GM21529 (cell line): ENCODE measurements around the gene RANBP10.
A peak's percentile ranks its signal among the peaks of the same experiment; 100 is the strongest.
"Not testable (repeated sequence)": the region's sequence is repeated elsewhere in the genome, so short reads cannot be mapped to it uniquely, and the experiment has no call there.

Experiments used
- ATAC-seq: cut with Tn5 transposase; IDR thresholded peaks from one replicate; pipeline ENCODE4 v1.9.1; 2021; ENCODE audit not compliant: unreplicated experiment

Gene RANBP10

DNA sequence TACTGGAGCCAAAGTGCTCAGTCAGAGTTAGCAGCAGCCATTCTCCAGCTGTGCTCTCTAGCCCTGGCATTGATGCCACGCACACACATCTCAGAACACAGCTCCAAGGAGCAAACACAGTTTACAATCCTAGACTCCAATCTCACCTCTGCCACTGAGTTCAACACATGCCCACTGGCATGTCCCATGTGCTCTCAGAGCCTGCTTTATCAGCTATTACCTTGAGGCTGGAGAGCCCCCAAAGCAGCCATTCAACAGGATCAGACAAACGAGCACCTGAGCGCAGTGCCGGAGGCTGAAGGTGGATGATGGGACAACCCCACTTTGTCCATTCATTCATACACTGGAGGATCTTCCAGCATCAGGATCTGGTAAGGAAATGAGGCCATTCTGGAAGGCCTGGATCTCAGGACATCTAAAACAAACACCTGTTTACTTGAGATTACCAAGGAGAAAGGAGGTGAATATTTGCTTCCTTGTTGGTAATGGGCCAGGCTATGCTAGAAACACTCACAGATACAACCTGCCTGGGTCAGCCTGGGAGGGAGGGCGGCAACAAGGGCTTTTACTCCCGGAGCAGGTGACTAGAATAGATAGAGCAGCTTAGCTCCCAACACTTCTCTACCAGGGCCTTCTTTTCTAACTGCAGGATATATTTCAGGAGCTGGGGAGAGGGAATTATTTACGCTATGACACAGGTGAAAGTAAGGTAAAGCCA lies 25.4 kb downstream of the RANBP10 start:
- ATAC-seq = no peak

DNA sequence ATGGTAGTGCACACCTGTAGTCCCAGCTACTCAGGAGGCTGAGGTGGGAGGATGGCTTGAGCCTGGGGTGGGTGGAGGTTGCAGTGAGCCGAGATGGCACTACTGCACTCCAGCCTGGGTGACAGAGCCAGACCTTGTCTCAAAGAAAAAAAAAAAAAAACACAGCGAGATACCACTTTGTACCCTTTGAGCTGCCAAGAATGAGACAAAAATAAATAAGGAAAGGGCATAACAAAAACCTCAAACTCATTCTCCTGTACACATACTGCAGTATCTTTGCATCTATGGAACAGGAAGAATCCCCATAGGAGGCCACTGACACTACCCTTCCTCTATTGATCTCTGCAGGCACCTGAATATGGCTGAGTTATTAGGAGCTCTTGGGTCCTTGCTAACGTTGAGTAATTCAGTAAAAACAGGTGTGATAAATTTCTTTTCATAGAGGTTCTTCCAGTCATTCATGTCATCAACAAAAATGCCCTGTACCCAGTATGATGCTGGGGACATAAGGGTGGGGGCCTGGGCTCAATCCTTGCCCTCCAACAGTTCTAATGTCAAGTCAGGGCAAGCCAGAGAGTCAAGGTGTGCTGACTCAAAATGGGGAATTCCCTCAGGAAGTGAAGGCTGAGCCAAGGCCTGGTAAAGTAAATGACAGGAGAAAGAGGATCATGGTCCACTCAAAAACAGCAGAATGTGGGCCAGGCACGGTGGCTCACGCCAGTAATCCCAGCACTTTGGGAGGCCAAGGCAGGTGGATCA lies 26.9 kb downstream of the RANBP10 start:
- no peak for ATAC-seq

DNA sequence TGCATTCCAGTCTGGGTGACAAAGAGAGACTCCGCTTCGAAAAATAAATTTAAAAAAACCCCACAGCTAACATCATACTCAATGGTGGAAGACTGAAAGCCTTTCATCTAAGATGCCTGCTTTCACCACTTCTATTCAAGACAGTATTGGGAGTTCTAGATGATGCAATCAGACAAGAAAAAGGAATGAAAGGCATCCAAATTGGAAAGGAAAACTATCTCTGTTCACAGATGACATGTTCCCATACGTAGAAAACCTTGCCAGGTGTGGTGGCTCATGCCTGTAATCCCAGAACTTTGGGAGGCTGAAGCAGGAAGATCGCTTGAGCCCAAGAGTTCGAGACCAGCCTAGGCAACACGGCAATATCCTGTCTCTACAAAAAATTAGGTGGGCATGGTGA lies 31.1 kb downstream of the RANBP10 start:
- no peak for ATAC-seq

DNA sequence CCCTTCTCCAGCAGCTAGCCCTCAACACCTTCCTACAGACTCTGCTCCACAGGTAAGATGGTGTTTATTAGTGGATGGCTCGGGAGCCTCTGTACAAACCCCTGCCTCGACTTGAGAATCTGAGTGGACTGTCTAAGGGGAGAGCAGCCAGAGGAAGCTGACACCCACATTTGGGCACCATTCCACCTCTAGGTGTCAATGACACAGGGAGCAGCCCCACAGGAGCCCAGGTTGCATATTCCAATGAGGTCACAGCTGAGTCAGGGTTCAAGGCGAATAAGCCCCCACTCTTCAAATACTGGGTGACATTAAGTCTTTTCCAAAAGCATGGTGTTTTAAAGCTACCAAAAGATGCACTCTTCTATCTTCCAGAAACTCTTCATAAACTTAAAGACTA lies 31.9 kb downstream of the RANBP10 start:
- ATAC-seq = no peak

DNA sequence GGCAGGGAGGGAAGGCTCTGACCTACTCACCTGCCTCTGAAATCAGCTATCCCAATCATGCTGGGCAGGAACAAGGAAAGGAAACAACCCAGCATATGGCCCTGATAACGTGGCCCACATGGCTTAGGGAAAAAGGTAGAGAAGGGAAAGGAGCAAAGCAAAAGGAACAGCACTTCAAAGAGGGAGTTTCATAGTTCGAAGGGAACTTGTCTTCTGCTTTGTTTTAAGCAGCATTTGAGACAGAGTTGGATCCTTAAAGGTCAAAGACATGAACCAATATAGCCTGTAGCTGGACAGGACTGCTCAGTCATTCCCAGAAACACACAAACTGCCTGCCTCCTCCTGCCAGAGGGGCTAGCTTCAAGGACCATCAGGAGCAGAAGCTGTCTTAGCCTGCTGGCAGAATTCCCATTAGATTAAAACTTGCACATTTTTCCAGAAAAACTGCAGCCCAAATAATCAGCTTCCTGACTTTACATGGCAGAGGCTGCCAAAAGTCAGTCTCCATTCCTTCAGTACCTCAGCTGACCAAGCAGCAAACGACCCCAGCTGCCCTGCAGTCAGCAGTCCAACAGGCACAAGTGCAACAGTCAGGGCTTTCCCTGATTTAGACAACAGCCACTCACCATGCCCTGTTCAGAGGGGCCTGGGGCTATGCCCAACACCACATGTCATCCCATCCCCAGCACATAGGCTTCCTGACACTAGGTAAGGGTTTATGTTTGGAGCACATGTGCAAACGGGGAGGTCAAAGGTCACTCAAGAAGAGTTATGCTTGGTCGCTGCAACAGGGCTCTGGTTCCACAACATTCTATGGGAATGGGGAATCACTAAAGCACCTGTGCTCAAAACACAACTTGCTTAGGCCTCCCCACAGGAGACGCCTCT lies 32.5 kb downstream of the RANBP10 start:
- ATAC-seq = no peak

DNA sequence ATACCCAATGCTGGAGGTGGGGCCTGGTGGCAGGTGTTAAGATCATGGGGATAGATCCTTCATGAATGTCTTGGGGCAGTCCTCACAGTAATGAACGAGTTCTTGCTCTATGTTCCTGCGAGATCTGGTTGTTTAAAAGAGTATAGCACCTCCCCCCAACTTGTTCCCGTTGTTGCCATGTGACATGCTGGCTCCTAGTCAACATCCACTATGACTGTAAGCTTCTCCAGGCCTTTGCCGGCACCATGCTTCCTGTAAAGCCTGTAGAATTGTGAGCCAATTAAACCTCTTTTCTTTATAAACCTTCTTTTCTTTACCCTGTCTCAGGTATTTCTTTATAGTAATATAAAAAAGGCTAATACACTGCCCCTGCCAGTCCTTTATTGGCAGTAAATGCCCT lies 33.3 kb downstream of the RANBP10 start:
- no peak for ATAC-seq

DNA sequence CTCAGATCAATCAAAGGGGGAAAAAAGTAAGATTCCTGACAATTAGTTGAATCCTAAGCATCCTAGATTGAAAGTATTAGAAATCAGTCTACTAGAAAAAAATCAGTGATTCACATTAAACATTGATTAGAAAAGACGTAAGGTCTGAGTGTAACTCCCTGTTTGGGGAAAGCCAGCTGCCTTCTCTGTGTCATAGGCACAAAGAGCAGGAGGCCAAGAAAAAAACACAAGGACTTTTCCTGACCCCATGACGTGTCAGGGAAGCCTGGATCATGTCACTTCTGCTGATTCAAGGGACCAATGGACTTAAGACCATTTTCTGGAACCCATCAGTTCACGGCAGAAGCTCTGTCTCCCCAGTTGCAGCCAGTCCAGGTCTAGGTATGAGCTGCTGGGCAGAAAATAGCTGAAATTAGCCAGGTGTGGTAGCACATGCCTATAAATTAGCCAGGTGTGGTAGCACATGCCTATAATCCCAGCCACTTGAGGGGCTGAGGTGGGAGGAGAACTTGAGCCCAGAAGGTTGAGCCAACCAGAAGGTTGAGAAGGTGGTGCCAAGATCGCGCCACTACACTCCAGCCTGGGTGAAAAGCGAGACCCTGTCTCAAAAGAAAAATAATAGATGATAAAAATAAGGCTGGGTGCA lies 35.9 kb downstream of the RANBP10 start:
- ATAC-seq = no peak

DNA sequence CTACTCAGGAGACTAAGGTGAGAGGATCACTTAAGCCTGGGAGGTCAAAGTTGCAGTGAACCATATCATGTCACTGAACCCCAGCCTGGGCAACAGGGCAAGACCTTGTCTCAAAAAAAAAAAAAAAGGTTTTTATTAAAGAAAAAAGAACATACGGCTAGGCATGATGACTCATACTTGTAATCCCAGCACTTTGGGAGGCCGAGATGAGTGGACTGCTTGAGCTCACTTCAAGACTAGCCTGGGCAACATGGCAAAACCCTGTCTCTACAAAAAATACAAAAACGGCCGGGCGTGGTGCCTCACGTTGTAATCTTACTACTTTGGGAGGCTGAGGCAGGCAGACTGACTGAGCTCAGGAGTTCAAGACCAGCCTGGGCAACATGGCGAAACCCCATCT lies 38.4 kb downstream of the RANBP10 start:
- ATAC-seq = no peak

DNA sequence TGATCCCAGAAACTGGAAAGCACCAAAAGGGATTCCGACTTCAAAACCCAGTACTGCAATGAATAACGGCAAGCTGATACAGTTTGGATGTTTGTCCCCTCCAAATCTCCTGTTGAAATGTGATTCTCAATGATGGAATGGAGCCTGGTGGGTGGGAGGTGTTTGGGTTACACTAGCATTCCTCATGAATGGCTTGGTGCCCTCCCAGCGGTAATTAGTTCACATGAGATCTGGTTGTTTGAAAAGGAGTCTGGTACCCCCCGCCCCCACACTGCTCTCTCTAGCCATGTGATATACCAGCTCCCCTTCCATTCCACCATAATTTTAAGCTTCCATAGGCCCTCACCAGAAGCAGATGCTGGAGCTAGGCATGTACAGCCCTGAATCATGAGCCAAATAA lies 40.1 kb downstream of the RANBP10 start:
- ATAC-seq = no peak

DNA sequence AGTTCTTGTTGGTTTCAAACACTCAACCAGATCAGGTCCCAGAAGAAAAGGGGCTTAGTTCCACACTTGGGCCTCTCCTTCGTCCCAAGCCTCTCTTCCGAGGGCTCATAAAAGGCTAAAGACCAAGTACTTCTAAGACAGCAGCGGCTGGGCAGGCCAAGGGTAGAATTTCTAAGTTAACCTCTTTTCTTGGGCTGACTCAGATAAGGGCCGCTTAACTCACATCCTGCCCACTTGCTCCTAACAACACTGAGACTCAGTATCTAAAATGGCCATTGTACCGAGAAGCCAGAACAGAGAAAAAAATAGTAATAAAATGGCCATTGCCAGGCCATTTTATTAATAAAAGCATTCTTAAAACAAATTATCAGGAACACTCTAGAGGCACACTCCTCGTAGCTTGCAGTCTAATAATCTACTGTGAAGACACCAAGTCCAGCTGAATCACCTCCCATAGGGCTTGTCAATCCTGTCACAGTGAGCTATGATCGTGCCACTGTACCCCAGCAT lies 42.1 kb downstream of the RANBP10 start:
- ATAC-seq = no peak

DNA sequence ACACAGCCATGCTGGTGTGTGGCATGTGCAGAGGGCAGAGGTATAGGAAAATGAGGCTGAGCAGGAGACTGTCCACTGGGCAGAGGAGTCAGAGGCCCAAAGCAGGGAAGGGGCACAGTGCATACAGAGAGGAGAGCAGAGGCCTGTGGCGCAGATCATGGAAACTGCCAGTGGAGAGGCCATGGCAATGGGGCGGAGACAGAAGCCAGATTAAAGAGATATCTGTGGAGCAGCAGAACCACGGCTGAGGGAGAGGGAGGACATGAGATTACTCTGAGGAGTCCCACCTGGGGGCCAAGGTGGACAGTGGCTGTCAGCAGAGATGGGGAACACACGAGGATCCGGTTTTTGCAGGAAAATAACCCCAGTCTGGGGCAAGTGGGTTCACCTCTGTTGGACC lies 43.3 kb downstream of the RANBP10 start:
- ATAC-seq = no peak

DNA sequence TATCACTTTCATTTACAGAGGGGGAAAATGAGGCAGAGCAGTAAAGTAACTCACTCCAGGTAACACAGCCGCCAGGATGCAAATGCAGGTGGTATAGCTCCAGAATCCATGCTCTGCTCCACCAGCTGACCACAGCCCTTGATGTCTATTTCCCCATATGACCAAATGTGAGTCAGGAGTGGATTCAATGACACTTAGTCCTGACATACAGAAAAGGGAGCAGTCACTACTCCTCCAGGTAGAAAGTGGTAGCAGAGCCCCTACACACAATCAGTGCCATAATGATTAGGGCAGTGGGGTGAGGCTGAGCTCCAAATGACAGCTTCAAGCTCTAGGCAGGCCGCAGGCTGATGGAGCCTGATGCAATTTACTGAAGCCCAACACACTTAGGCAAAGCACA lies 44.0 kb downstream of the RANBP10 start:
- ATAC-seq = no peak

DNA sequence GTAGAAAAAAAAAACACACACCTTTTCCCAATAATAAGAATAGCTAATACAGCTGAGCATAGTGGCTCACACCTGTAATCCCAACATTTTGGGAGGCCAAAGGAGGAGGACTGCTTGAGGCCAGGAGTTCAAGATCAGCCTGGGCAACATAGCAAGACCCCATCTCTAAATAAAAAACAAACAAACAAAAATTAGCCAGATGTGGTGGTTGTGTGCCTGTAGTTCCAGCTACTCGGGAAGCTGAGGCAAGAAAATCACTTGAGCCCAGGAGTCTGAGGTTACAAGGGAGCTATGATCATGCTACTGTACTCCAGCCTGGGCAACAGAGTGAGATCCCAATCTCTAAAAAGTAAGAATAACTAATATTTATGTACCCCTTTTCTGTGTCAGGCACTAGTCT lies 44.4 kb downstream of the RANBP10 start:
- ATAC-seq = no peak

DNA sequence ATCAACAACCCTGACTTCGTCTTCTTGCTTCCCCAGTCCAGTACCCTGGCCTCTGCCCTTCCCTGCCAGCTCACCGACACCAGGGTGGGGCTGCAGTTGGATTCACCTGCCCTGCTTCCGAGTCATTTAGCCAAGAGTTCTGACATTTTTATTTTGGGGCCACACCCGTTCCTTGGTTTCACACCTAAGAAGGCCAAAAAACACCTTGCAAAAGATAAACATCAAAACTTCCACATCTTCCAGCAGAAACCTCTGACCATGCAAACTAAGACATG lies 45.5 kb downstream of the RANBP10 start:
- ATAC-seq = no peak

DNA sequence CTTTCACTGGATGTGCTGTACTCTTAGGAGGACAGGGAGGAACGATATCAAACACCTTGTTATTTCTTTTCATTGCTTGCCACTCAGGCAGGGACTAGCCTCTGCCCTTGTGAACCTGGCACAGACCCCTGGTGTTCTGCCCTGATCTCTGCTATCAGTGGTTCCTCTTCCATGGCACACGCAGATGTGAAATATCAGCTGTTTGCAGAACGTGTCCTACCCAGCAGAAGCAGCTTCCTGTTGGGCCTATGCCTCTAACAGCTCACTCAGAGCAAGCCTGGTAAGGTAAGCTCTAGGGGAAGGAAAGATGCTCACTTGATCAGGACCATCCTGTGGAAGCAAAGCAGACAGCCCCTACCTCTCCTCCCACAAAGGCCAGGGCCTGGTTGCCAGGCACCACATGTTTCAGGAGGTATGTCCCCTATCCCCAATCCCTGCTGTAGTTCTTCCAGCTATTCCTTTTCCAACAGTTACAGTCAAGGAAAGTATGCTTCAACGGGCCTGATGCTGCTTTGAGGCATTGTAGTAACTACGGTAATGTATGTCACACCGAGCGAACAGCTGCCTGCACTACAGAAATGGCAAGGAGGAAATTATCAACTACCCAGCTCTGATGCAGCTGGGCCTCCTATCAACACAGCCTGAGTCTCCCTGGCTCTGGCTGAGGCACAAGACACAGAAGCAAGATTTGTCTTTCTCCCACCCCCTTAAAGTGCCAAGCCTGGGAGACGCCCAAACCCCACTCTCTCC lies 46.0 kb downstream of the RANBP10 start:
- no peak for ATAC-seq

DNA sequence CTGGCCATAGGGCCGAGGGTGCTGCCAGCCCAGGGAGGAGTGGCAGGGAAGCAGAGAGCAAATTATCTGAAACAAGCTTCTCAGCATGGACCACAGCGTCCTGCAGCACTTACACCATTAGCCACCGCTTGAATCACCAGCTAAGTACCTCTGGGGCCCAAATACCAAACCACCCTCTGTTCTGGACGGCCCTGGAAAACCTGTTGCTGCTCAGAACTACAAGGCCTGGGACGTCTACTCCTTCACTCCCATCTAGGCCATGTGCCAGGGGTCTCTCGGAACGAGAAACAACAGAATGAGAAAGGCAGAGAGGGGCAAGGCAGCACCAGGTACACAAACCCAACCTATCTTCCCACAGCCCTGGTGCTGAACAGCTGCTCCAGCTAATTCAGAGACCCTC lies 47.4 kb downstream of the RANBP10 start:
- ATAC-seq = no peak

DNA sequence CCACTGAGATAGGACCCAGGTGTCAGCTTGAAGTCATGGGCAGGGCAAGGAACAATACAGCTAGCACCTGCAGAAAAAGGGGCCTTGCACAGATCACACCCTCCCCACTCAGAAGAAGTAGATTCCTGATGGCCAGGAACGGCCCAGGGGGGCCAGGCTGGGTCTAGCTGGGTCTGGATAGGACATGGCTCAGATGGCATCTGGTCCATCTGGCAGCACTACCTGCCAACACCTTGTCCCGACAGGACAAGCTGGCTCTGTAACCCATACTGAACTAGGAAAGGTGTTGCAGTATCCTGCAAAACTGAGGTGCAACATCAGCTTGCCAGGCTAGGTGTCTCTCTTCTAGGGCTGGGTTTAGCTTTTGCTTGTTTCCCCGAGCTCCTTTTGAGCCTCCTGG lies 48.4 kb downstream of the RANBP10 start:
- ATAC-seq = no peak

DNA sequence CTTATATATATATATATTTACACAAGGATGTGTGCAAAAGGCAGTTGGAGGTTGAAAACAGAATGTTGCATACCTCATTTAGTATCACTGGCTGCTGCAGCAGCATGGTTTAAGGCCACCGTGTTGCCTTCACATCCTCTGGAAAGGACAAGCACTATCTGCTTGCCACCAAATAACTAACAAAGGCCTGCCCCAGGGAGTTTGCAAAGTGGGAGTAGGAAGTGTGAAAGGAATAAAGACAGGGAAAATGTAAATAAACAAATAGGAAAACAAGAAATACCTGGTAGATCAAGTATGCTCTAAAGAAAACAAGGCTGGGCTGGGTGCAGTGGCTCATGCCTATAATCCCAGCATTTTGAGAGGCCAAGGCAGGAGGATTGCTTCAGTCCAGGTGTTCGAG lies 53.7 kb downstream of the RANBP10 start:
- no peak for ATAC-seq

DNA sequence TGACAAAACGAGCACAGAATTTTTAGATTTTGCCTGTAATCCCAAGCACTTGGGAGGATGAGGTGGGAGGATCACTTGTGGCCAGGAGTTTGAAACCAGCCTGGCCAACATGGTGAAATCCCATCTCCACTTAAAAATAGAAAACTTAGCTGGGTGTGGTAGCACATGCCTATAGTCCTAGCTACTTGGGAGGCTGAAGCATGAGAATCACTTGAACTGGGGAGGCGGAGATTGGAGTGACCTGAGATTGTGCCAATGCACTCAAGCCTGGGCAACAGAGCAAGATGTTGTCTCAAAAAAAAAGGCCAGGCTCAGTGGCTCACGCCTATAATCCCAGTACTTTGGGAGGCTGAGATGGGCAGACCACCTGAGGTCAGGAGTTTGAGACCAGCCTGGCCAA lies 55.0 kb downstream of the RANBP10 start:
- ATAC-seq = not testable (repeated sequence)

DNA sequence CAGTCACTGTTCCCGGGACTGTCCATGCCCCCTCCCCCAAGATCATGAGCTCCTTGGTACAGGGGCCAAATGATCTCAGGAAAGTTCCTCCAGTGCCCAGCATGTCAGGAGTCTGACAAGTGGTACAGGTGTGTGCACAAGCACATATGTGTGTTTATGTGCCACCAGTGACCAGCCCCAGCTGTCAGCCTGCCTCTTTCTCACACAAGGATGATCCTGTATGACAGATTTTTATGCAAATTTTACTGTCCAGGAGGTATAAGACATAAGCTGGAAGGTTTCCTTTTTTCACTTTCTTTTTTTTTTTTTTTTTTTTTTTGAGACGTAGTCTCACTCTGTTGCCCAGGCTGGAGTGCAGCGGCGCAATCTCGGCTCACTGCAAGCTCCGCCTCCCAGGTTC lies 55.9 kb downstream of the RANBP10 start:
- peak; percentile 75 for ATAC-seq
